Nephron (organoid): ENCODE data around the gene TGFB2.
A peak's percentile ranks its signal among the peaks of the same experiment; 100 is the strongest.

Experiments
- H3K27ac Mint-ChIP-seq, 3 experiments: 2 replicates each; pipeline ENCODE4 v1.8.0; 2020; ENCODE audit warnings: mixed read lengths in 3 of 3, mild to moderate bottlenecking in 2 of 3, moderate library complexity in 1 of 3
- H3K27me3 Mint-ChIP-seq: 2 replicates; pipeline ENCODE4 v1.8.0; 2021; ENCODE audit warnings: low read depth, mild to moderate bottlenecking, moderate library complexity, mixed read lengths
- H3K36me3 Mint-ChIP-seq: 2 replicates; pipeline ENCODE4 v1.8.0; 2020; ENCODE audit warnings: low read depth, mixed read lengths
- H3K4me1 Mint-ChIP-seq: 2 replicates; pipeline ENCODE4 v1.8.0; 2020; ENCODE audit warnings: mixed read lengths
- H3K4me3 Mint-ChIP-seq, 3 experiments: 2 replicates each; pipeline ENCODE4 v1.8.0; 2020; ENCODE audit warnings: mild to moderate bottlenecking in 3 of 3, mixed read lengths in 3 of 3, moderate library complexity in 2 of 3
- H3K9me3 Mint-ChIP-seq: 2 replicates; pipeline ENCODE4 v1.8.0; 2020; ENCODE audit warnings: mixed read lengths
- TF ChIP-seq, protein P1 (sequence below), 3 experiments: fragments of 200-600 bp; sonication (generic); IDR thresholded peaks; one replicate each; pipeline ENCODE4 v1.5.0; 2021; ENCODE audit warnings: antibody characterized with exemption in 3 of 3; ENCODE audit not compliant: unreplicated experiment in 3 of 3

Gene TGFB2

DNA sequence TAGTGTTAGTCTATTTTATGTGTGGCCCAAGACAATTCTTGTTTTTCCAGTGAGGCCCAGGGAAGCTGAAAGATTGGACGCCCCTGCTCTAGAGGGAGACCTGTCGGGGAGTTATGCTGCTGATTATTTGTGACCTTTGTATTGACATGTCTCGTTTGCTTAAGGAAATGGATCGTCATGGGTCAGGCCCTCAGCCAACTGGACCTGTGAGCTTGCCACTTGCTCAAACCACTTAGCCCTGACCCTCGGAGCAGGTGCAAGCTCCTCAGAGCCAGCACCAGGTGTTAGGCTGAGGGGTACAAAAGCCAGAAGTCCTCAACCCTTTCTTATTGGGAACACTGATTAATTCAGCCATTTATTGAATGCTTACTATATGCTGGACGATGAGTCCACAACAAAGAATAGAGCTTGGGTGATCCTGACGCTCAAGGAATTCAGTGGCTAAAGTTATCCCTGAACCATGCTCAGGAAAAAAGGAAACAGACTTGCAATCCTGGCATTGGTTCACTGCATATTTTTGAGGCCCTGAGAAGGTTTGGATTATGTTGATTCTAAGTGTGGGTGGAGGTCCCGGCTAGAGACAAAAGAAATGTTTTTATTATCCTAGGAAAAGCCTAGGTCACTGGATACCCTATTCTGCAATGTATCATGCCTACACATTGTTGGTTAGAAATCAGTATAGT lies 19.0 kb downstream of the TGFB2 start:
- Mint-ChIP-seq H3K9me3 (no peaks in the 10 kb centered on the region), H3K36me3 (peaks cover 31% of the 10 kb centered on the region), H3K4me1 (peaks cover 80% of the 10 kb centered on the region), H3K4me3 (peak overlapping the region in 1 of 3 experiments; percentile 6), H3K27me3 (no peaks in the 10 kb centered on the region), H3K27ac (peak overlapping the region; percentile 53 to 91 (median 88))
- TF ChIP-seq, protein P1, sequence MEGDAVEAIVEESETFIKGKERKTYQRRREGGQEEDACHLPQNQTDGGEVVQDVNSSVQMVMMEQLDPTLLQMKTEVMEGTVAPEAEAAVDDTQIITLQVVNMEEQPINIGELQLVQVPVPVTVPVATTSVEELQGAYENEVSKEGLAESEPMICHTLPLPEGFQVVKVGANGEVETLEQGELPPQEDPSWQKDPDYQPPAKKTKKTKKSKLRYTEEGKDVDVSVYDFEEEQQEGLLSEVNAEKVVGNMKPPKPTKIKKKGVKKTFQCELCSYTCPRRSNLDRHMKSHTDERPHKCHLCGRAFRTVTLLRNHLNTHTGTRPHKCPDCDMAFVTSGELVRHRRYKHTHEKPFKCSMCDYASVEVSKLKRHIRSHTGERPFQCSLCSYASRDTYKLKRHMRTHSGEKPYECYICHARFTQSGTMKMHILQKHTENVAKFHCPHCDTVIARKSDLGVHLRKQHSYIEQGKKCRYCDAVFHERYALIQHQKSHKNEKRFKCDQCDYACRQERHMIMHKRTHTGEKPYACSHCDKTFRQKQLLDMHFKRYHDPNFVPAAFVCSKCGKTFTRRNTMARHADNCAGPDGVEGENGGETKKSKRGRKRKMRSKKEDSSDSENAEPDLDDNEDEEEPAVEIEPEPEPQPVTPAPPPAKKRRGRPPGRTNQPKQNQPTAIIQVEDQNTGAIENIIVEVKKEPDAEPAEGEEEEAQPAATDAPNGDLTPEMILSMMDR (IDR thresholded peaks at IDR 0.05; ENCODE audit: unreplicated experiment in 3 of 3) = no peak

DNA sequence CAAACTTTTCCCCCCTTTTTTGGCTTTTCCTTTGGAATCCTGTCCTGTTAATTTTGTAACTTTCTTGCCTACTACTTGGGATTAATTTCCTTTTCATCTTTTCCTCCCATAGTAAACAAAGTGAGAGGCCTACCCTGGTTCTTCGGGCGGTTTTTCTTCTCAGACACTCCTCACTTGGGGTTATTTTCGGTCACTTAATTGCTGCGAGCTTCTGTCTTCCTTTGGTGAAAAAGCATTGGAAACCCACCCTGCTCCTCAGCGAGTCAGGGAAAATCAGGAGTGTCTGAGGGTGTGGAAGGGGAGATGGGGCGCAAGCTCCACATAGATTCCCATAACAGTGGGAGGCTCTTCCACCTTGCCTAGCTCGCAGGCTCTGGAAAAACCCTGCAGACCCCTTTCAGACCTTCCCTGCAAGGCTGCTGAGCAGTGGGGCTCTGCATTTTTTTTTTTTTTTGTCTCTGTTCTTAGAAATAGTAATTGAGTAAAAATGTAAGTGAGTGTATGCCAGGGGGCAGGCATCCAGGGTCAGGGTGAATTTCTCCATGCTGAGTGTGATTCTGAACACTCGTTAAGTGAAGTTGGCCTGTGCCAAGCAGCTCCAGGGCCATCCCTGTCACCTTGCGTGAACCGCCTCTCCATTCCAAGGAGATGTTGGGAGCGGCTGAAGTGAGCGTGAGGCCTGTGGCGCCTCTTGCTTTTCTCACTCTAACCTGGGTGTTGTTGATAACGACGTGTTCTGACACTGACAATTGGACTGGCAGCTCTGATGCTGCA lies 20.3 kb downstream of the TGFB2 start:
- Mint-ChIP-seq H3K36me3 (peaks cover 39% of the 10 kb centered on the region), H3K27ac (peak overlapping the region; percentile 53 to 91 (median 88)), H3K4me3 (peak overlapping the region in 1 of 3 experiments; percentile 14), H3K27me3 (no peaks in the 10 kb centered on the region), H3K4me1 (peaks cover 80% of the 10 kb centered on the region), H3K9me3 (no peaks in the 10 kb centered on the region)
- TF ChIP-seq, protein P1 (IDR thresholded peaks at IDR 0.05; ENCODE audit: unreplicated experiment in 3 of 3) = no peak

DNA sequence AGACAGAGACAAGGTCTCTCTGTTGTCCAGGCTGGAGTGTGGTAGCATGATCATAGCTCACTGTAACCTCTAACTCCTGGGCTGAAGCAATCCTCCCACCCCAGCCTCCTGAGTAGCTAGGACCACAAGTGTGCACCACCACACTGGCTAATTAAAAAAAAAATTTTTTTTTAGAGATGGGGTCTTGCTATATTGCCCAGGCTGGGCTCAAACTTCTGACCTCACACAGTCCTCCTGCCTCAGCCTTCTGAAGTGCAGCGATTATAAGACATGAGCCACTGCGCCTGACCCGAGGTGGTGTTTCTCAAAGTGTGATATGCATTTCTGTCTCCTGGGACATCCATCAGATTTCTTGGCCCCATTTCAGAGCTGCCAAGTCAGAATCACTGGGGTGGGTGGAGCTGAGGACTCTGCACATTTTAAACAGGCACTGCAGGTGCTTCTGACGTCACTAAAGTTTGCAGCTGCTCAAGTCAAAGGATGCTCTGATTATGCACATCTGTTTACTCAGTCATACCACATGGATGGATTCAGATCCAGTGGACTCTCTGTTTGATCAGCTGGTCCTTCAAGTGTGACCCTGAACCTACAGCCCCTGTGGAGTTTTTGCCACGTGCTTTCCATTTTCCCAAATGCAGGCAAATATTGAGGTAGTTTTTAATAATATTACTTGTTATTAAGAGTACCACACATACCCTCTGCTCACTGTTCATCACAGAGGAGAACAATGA lies 21.4 kb downstream of the TGFB2 start:
- Mint-ChIP-seq H3K9me3 (no peaks in the 10 kb centered on the region), H3K27me3 (no peaks in the 10 kb centered on the region), H3K4me3 (no peak overlapping the region), H3K36me3 (peaks cover 42% of the 10 kb centered on the region), H3K27ac (peak overlapping the region; percentile 79 to 94 (median 83)), H3K4me1 (peaks cover 82% of the 10 kb centered on the region)
- TF ChIP-seq, protein P1 (IDR thresholded peaks at IDR 0.05; ENCODE audit: unreplicated experiment in 3 of 3) = no peak

DNA sequence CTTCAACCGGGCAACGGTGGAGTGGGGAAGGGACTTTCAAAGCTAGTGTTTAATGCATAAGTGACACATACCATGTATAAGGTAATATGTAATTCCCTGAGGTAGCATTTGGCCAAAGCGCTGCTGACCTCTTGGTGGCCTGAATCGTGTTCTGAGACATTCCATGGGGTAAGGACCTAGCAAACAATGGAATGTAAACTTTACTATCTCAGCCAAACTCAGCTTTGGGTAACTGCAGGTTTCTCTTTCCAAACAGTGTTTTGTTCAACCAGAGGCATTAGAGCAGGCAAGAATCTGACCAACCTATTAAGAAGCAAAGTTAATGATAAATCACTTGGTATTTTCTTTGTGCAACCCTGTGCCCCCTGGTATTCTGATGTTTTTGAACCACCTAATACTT lies 22.0 kb downstream of the TGFB2 start:
- Mint-ChIP-seq H3K4me3 (no peak overlapping the region), H3K4me1 (peaks cover 82% of the 10 kb centered on the region), H3K27me3 (no peaks in the 10 kb centered on the region), H3K36me3 (peaks cover 42% of the 10 kb centered on the region), H3K9me3 (no peaks in the 10 kb centered on the region), H3K27ac (peak overlapping the region; percentile 79 to 94 (median 83))
- TF ChIP-seq, protein P1 (IDR thresholded peaks at IDR 0.05; ENCODE audit: unreplicated experiment in 3 of 3) = no peak

DNA sequence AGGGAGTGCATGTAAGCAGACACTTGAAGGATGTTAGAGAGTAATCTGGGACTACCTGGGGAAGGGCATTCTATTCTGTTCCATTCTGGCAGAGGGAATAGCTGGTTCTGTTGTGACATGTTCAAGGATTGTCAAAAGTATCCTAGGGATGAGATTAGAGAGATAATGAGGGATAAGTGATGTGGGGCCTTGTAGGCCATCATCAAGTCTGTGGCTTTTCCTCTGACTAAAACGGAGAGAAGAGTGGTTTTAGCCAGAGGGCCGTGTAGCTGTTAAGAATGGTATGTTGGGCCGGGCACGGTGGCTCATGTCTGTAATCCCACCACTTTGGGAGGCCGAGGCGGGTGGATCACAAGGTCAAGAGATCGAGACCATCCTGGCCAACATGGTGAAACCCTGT lies 23.6 kb downstream of the TGFB2 start:
- Mint-ChIP-seq H3K4me3 (no peak overlapping the region), H3K4me1 (peaks cover 80% of the 10 kb centered on the region), H3K9me3 (no peaks in the 10 kb centered on the region), H3K36me3 (peaks cover 39% of the 10 kb centered on the region), H3K27me3 (no peaks in the 10 kb centered on the region), H3K27ac (peak overlapping the region in 2 of 3 experiments; percentile 10 to 56)
- TF ChIP-seq, protein P1 (IDR thresholded peaks at IDR 0.05; ENCODE audit: unreplicated experiment in 3 of 3) = no peak
